Measurements from ENCODE around the gene FNDC3B.

- TF ChIP-seq EZH2 (IDR thresholded peaks at IDR 0.05; ENCODE audit: low read length, unreplicated experiment) = no peak
- TF ChIP-seq CTCF (conservative IDR thresholded peaks at IDR 0.05; ENCODE audit: low read depth, low read length) = no peak
- TF ChIP-seq EZH2phosphoT487 (IDR thresholded peaks at IDR 0.05; ENCODE audit: borderline replicate concordance, low read length) = no peak
Measured at GRCh38 chr3:172133838-172134237, 94.5 kb downstream of the FNDC3B start.
